Uterus (tissue), 4 donors: ENCODE measurements around the gene EVI5. TPM values are rescaled to one million over a fixed set of nuclear protein-coding genes. Genes with fewer than 3 reads are reported as not detected.

ENCODE experiments used
- DNase-seq, 2 donors: peaks; one replicate each; pipeline ENCODE4 v3.0.0-alpha.2; 2019 to 2020
- H3K27ac ChIP-seq, 2 donors: fragments of 200-600 bp; sonication (generic); 1 replicate in 1 of 2; 2 replicates in 1 of 2; pipeline ENCODE4 v1.5.1; 2016 to 2018
- H3K27me3 ChIP-seq, 2 donors: fragments of 200-600 bp; sonication (generic); one replicate each; pipeline ENCODE4 v1.5.1; 2018 to 2019; ENCODE audit warnings: control low read depth in 1 of 2
- H3K36me3 ChIP-seq, 2 donors: fragments of 200-600 bp; sonication (generic); one replicate each; pipeline ENCODE4 v1.5.1; 2019; ENCODE audit warnings: control low read depth in 1 of 2
- H3K4me1 ChIP-seq, 2 donors: fragments of 200-600 bp; sonication (generic); one replicate each; pipeline ENCODE4 v1.5.1; 2018 to 2019; ENCODE audit warnings: control low read depth in 1 of 2
- H3K4me3 ChIP-seq, 2 donors: fragments of 200-600 bp; sonication (generic); 1 replicate in 1 of 2; 2 replicates in 1 of 2; pipeline ENCODE4 v1.5.1; 2018 to 2019; ENCODE audit warnings: mild to moderate bottlenecking in 1 of 2
- H3K9me3 ChIP-seq, 2 donors: fragments of 200-600 bp; sonication (generic); one replicate each; pipeline ENCODE4 v1.5.1; 2019; ENCODE audit warnings: control low read depth in 1 of 2
- CTCF ChIP-seq, 4 experiments: fragments of 200-600 bp in 2 of 4; fragments of 450-650 bp in 2 of 4; sonication (generic) in 2 of 4; IDR thresholded peaks; one replicate each; pipeline ENCODE4 v1.5.1; 2016 to 2019; ENCODE audit warnings: antibody characterized with exemption in 4 of 4, mild to moderate bottlenecking in 2 of 4, moderate library complexity in 1 of 4
- POLR2A ChIP-seq, 2 donors: fragments of 450-650 bp; IDR thresholded peaks; one replicate each; pipeline ENCODE4 v1.6.1; 2016; ENCODE audit warnings: antibody characterized with exemption in 2 of 2, mild to moderate bottlenecking in 1 of 2, moderate library complexity in 1 of 2
- intact Hi-C: fragments of 100-400 bp; cut with DNase I; formaldehyde crosslinking; loops from one replicate; pipeline ENCODE4 v1.15.1; 2023; ENCODE audit warnings: low total_unique reads
- total RNA-seq, 4 donors: library from RNA; depleted of rRNA in 3 of 4; stranded (reverse); fragments of >200 nt in 3 of 4; gene quantifications; one replicate each; pipeline versions ENCODE4 v1.1.0 to v1.2.4, GENCODE V29; 2014 to 2023
- donor health status: DM: yes; HTN: yes; CAD: no.

EVI5 gene
- total RNA-seq, 4 donors from 2014 or later, result 53.0 to 112 (median 58.4) TPM

GRCh38 chr1:92505015-92505692, 279.8 kb downstream of the EVI5 start:
- no peak overlapping the region for H3K4me3 ChIP-seq
- H3K9me3 ChIP-seq, result no peaks in the 10 kb centered on the region
- H3K27me3 ChIP-seq, result no peaks in the 10 kb centered on the region
- no peak for TF ChIP-seq CTCF (IDR thresholded peaks at IDR 0.05)
- no peak for TF ChIP-seq POLR2A (IDR thresholded peaks at IDR 0.05)
- no peak overlapping the region for H3K27ac ChIP-seq
- H3K4me1 ChIP-seq, result no peaks in the 10 kb centered on the region
- no peaks in the 10 kb centered on the region for H3K36me3 ChIP-seq
- intact Hi-C loops, result no loop called here
- no peak for DNase-seq

- H3K27ac ChIP-seq, result no peak overlapping the region
- intact Hi-C loops, result no loop called here
These were observed 280.5 kb downstream of the EVI5 start for GRCh38 chr1:92504291-92505014.

GRCh38 chr1:92503926-92504285, 281.0 kb downstream of the EVI5 start:
- intact Hi-C loops, result no loop called here
- Histone ChIP-seq H3K4me3 (no peak overlapping the region), H3K27me3 (no peaks in the 10 kb centered on the region), H3K4me1 (no peaks in the 10 kb centered on the region), H3K36me3 (no peaks in the 10 kb centered on the region), H3K9me3 (no peaks in the 10 kb centered on the region), H3K27ac (no peak overlapping the region)
- TF ChIP-seq POLR2A (IDR thresholded peaks at IDR 0.05) (no peak), CTCF (IDR thresholded peaks at IDR 0.05) (no peak)
- DNase-seq, result no peak

More at GRCh38 chr1:92504291-92505014, 280.5 kb downstream of the EVI5 start:
- TF ChIP-seq POLR2A (IDR thresholded peaks at IDR 0.05) (no peak), CTCF (IDR thresholded peaks at IDR 0.05) (no peak)
- H3K4me1 ChIP-seq, result no peaks in the 10 kb centered on the region
- H3K27me3 ChIP-seq, result no peaks in the 10 kb centered on the region
- DNase-seq, result no peak
- no peak overlapping the region for H3K4me3 ChIP-seq
- H3K9me3 ChIP-seq, result no peaks in the 10 kb centered on the region
- H3K36me3 ChIP-seq, result no peaks in the 10 kb centered on the region

GRCh38 chr1:92503043-92503925, 281.6 kb downstream of the EVI5 start:
- intact Hi-C loops, result no loop called here
- Histone ChIP-seq H3K4me3 (no peak overlapping the region), H3K27ac (no peak overlapping the region), H3K36me3 (no peaks in the 10 kb centered on the region), H3K9me3 (no peaks in the 10 kb centered on the region), H3K27me3 (no peaks in the 10 kb centered on the region), H3K4me1 (no peaks in the 10 kb centered on the region)
- no peak for DNase-seq
- no peak for TF ChIP-seq POLR2A (IDR thresholded peaks at IDR 0.05)
- TF ChIP-seq CTCF (IDR thresholded peaks at IDR 0.05), result no peak
